Activated CD4-positive, alpha-beta T cell treated with anti-CD3 and anti-CD28 coated beads, Interleukin-2, Interleukin-6, amounts not matched to agents 100 ng/mL and 50 ng/mL, durations not matched to agents 16 hours and 8 hours (primary cell): ENCODE measurements around the gene MED16.

ENCODE experiments used
- DNase-seq: peaks from one replicate; pipeline ENCODE4 v3.0.0-alpha.2; 2020

Gene MED16

GRCh38 chr19:927351-927779, 34.4 kb upstream of the MED16 start:
- DNase-seq: no peak

GRCh38 chr19:926589-927350, 33.8 kb upstream of the MED16 start:
- peak; percentile 62 for DNase-seq

GRCh38 chr19:926323-926588, 33.3 kb upstream of the MED16 start:
- no peak for DNase-seq

- peak; percentile 83 for DNase-seq
Measured at GRCh38 chr19:925526-926322, 32.7 kb upstream of the MED16 start, which contains the start of gene ARID3A. ARID3A (plus strand) TSS chr19:926035; CDS start chr19:929529, 3,494 bp downstream.

GRCh38 chr19:925087-925525, 32.1 kb upstream of the MED16 start:
- peak; percentile 85 for DNase-seq

- peak; percentile 52 for DNase-seq
Measured at GRCh38 chr19:924553-925086, 31.6 kb upstream of the MED16 start.

GRCh38 chr19:920051-920864, 27.3 kb upstream of the MED16 start:
- peak; percentile 72 for DNase-seq

- peak; percentile 42 for DNase-seq
Measured at GRCh38 chr19:919199-920050, 26.4 kb upstream of the MED16 start.

GRCh38 chr19:918481-919198, 25.7 kb upstream of the MED16 start:
- peak; percentile 66 for DNase-seq

GRCh38 chr19:918152-918437, 25.1 kb upstream of the MED16 start:
- no peak for DNase-seq

- peak; percentile 47 for DNase-seq
Measured at GRCh38 chr19:917323-918151, 24.6 kb upstream of the MED16 start, which contains the start of gene KISS1R. KISS1R (plus strand) TSS chr19:917333; CDS start chr19:917503, 170 bp downstream.

GRCh38 chr19:916645-917322, 23.8 kb upstream of the MED16 start:
- DNase-seq: no peak

GRCh38 chr19:913080-913748, 20.2 kb upstream of the MED16 start, which contains the start of gene R3HDM4:
R3HDM4 (minus strand) TSS chr19:913219; CDS start chr19:913157, 62 bp downstream.
- DNase-seq: peak; percentile 85

- no peak for DNase-seq
Measured at GRCh38 chr19:912181-913079, 19.4 kb upstream of the MED16 start.

GRCh38 chr19:911197-912033, 18.4 kb upstream of the MED16 start:
- DNase-seq: no peak

GRCh38 chr19:907183-907853, 14.3 kb upstream of the MED16 start:
- DNase-seq: no peak

- no peak for DNase-seq
Measured at GRCh38 chr19:906480-906879, 13.5 kb upstream of the MED16 start.
